ENCODE data around the gene FOXD4.
"Not testable (repeated sequence)": the region's sequence is repeated elsewhere in the genome, so short reads cannot be mapped to it uniquely, and the experiment has no call there.

- TF ChIP-seq POLR2A, CTCF (IDR thresholded peaks at IDR 0.05): not testable (repeated sequence)
These were observed 23.2 kb downstream of the FOXD4 start for GRCh38 chr9:94992-95391.
